Activated T-cell treated with anti-CD3 and anti-CD28 coated beads, Interleukin-2, amount 50 U/mL, for 4 hours (primary cell): ENCODE measurements around the gene CEND1. TPM values are rescaled to one million over a fixed set of nuclear protein-coding genes. Genes with fewer than 3 reads are reported as not detected.

Source experiments
- ATAC-seq, 2 donors: fragments of 200-7000 bp; cut with Tn5 transposase; one replicate each; pipeline ENCODE4 v1.10.0; 2021
- DNase-seq: peaks from one replicate; pipeline ENCODE4 v3.0.0-alpha.2; 2020
- H3K27me3 Mint-ChIP-seq: one replicate; pipeline ENCODE4 v1.8.0; 2021; ENCODE audit warnings: low read depth, mixed read lengths
- H3K36me3 Mint-ChIP-seq: one replicate; pipeline ENCODE4 v1.8.0; 2022; ENCODE audit warnings: mixed read lengths; ENCODE audit not compliant: insufficient read depth
- H3K4me1 Mint-ChIP-seq: one replicate; pipeline ENCODE4 v1.8.0; 2021; ENCODE audit warnings: low read depth, mixed read lengths
- H3K4me3 Mint-ChIP-seq: one replicate; pipeline ENCODE4 v1.8.0; 2021; ENCODE audit warnings: mild to moderate bottlenecking, moderate library complexity, mixed read lengths
- H3K9me3 Mint-ChIP-seq: one replicate; pipeline ENCODE4 v1.8.0; 2021; ENCODE audit warnings: mixed read lengths
- total RNA-seq, 3 donors: library from RNA; stranded (reverse); gene quantifications; one replicate each; pipeline ENCODE4 v1.2.1, GENCODE V29; 2021

CEND1 gene
- total RNA-seq, 3 donors from 2014 or later = 1.6 to 1.8 (median 1.7) TPM

- no peak for ATAC-seq
- Mint-ChIP-seq H3K4me3 (peak overlapping the region; percentile 76), H3K36me3 (peaks cover 2% of the 10 kb centered on the region), H3K9me3 (no peaks in the 10 kb centered on the region), H3K27me3 (no peaks in the 10 kb centered on the region), H3K4me1 (peaks cover 27% of the 10 kb centered on the region)
- DNase-seq = no peak
These were observed 14.9 kb downstream of the CEND1 start for GRCh38 chr11:774873-775592.

- ATAC-seq (no peak), DNase-seq (no peak)
- no peak overlapping the region for H3K4me3 Mint-ChIP-seq
- H3K4me1 Mint-ChIP-seq = peaks cover 20% of the 10 kb centered on the region
- no peaks in the 10 kb centered on the region for H3K27me3 Mint-ChIP-seq
- no peaks in the 10 kb centered on the region for H3K9me3 Mint-ChIP-seq
- peaks cover 2% of the 10 kb centered on the region for H3K36me3 Mint-ChIP-seq
These were observed 16.1 kb downstream of the CEND1 start for GRCh38 chr11:773830-774229.

- Mint-ChIP-seq H3K27me3 (no peaks in the 10 kb centered on the region), H3K4me1 (peaks cover 19% of the 10 kb centered on the region), H3K36me3 (peaks cover 2% of the 10 kb centered on the region), H3K9me3 (no peaks in the 10 kb centered on the region), H3K4me3 (no peak overlapping the region)
- DNase-seq (no peak), ATAC-seq (no peak)
These were observed 16.5 kb downstream of the CEND1 start for GRCh38 chr11:773425-773824.

GRCh38 chr11:772429-773390, 17.2 kb downstream of the CEND1 start:
- no peak overlapping the region for H3K4me3 Mint-ChIP-seq
- no peak for DNase-seq
- H3K27me3 Mint-ChIP-seq = no peaks in the 10 kb centered on the region
- peaks cover 19% of the 10 kb centered on the region for H3K4me1 Mint-ChIP-seq
- no peaks in the 10 kb centered on the region for H3K9me3 Mint-ChIP-seq
- peaks cover 2% of the 10 kb centered on the region for H3K36me3 Mint-ChIP-seq
- ATAC-seq = no peak

- no peak for ATAC-seq
- H3K36me3 Mint-ChIP-seq = peaks cover 2% of the 10 kb centered on the region
- H3K4me3 Mint-ChIP-seq = no peak overlapping the region
- H3K27me3 Mint-ChIP-seq = no peaks in the 10 kb centered on the region
- H3K4me1 Mint-ChIP-seq = peaks cover 19% of the 10 kb centered on the region
- no peaks in the 10 kb centered on the region for H3K9me3 Mint-ChIP-seq
- no peak for DNase-seq
These were observed 18.2 kb downstream of the CEND1 start for GRCh38 chr11:771617-772204.

- Mint-ChIP-seq H3K36me3 (peaks cover 2% of the 10 kb centered on the region), H3K4me1 (peaks cover 13% of the 10 kb centered on the region), H3K27me3 (no peaks in the 10 kb centered on the region), H3K4me3 (no peak overlapping the region), H3K9me3 (no peaks in the 10 kb centered on the region)
- ATAC-seq (no peak), DNase-seq (no peak)
These were observed 19.0 kb downstream of the CEND1 start for GRCh38 chr11:770642-771616.

GRCh38 chr11:769887-770641, 19.8 kb downstream of the CEND1 start:
- H3K4me1 Mint-ChIP-seq = peaks cover 7% of the 10 kb centered on the region
- H3K4me3 Mint-ChIP-seq = no peak overlapping the region
- no peaks in the 10 kb centered on the region for H3K9me3 Mint-ChIP-seq
- H3K36me3 Mint-ChIP-seq = no peaks in the 10 kb centered on the region
- no peaks in the 10 kb centered on the region for H3K27me3 Mint-ChIP-seq
- DNase-seq (no peak), ATAC-seq (no peak)

- H3K4me1 Mint-ChIP-seq = no peaks in the 10 kb centered on the region
- ATAC-seq = no peak
- H3K36me3 Mint-ChIP-seq = peaks cover 10% of the 10 kb centered on the region
- H3K4me3 Mint-ChIP-seq = no peak overlapping the region
- no peaks in the 10 kb centered on the region for H3K27me3 Mint-ChIP-seq
- DNase-seq = no peak
- H3K9me3 Mint-ChIP-seq = no peaks in the 10 kb centered on the region
These were observed 22.7 kb downstream of the CEND1 start for GRCh38 chr11:767238-767637.

- Mint-ChIP-seq H3K36me3 (peaks cover 10% of the 10 kb centered on the region), H3K9me3 (no peaks in the 10 kb centered on the region), H3K4me3 (no peak overlapping the region), H3K27me3 (no peaks in the 10 kb centered on the region), H3K4me1 (no peaks in the 10 kb centered on the region)
- no peak for DNase-seq
- no peak for ATAC-seq
These were observed 23.0 kb downstream of the CEND1 start for GRCh38 chr11:766936-767210.

GRCh38 chr11:766106-766935, 23.6 kb downstream of the CEND1 start:
- no peaks in the 10 kb centered on the region for H3K4me1 Mint-ChIP-seq
- no peak for DNase-seq
- H3K27me3 Mint-ChIP-seq = no peaks in the 10 kb centered on the region
- H3K36me3 Mint-ChIP-seq = peaks cover 10% of the 10 kb centered on the region
- no peaks in the 10 kb centered on the region for H3K9me3 Mint-ChIP-seq
- peak; percentile 42 to 51 for ATAC-seq
- H3K4me3 Mint-ChIP-seq = no peak overlapping the region

GRCh38 chr11:765802-766091, 24.1 kb downstream of the CEND1 start:
- H3K9me3 Mint-ChIP-seq = no peaks in the 10 kb centered on the region
- no peak overlapping the region for H3K4me3 Mint-ChIP-seq
- DNase-seq = no peak
- H3K27me3 Mint-ChIP-seq = no peaks in the 10 kb centered on the region
- H3K36me3 Mint-ChIP-seq = peaks cover 10% of the 10 kb centered on the region
- no peaks in the 10 kb centered on the region for H3K4me1 Mint-ChIP-seq
- ATAC-seq = no peak

- H3K27me3 Mint-ChIP-seq = no peaks in the 10 kb centered on the region
- ATAC-seq = peak; percentile 64 to 73
- no peaks in the 10 kb centered on the region for H3K4me1 Mint-ChIP-seq
- peaks cover 11% of the 10 kb centered on the region for H3K36me3 Mint-ChIP-seq
- H3K9me3 Mint-ChIP-seq = no peaks in the 10 kb centered on the region
- peak; percentile 59 for DNase-seq
- H3K4me3 Mint-ChIP-seq = no peak overlapping the region
These were observed 24.7 kb downstream of the CEND1 start for GRCh38 chr11:765025-765801.
